Endothelial cell of umbilical vein (primary cell): ENCODE measurements around the gene GMEB2. TPM values are rescaled to one million over a fixed set of nuclear protein-coding genes. Genes with fewer than 3 reads are reported as not detected.
A peak's percentile ranks its signal among the peaks of the same experiment; 100 is the strongest.

Source experiments
- BruUV-seq: library from RNA; stranded (reverse); fragments of 400-500 nt; replicated peaks from 2 replicates; lab custom pipeline; 2021; lab: Mats Ljungman, UMichigan
- CTCF ChIA-PET: fragments of 300-600, 350-600 bp; sonication (Branson Sonifier 250); formaldehyde crosslinking; loops from one replicate; lab custom pipeline; 2021; ENCODE audit warnings: antibody characterized with exemption, inconsistent platforms; lab: Charles Lee
- POLR2A ChIA-PET: fragments of 300-600, 350-600 bp; sonication (Branson Sonifier 250); formaldehyde crosslinking; loops from one replicate; lab custom pipeline; 2021; ENCODE audit warnings: antibody characterized with exemption, inconsistent platforms; lab: Charles Lee
- DNase-seq: peaks from one replicate; pipeline ENCODE4 v3.0.0-alpha.2; 2011; ENCODE audit warnings: low read depth, low spot score
- FAIRE-seq: peaks from 2 replicates; lab custom pipeline; 2011; peaks lifted over from hg19 to GRCh38; lab: Jason Lieb, UNC
- H2AFZ ChIP-seq: 2 replicates; pipeline ENCODE4 v1.6.0; 2012; ENCODE audit warnings: low read depth, low read length, control low read depth, inconsistent platforms
- H3K27ac ChIP-seq: 2 replicates; pipeline ENCODE4 v1.5.1; 2011; ENCODE audit warnings: low read depth, mild to moderate bottlenecking, control low read depth, low read length, moderate library complexity; ENCODE audit not compliant: insufficient read depth
- H3K27me3 ChIP-seq, 2 experiments: 2 replicates each; pipeline versions ENCODE4 v1.6.0 to v1.6.1; 2011; ENCODE audit warnings: low read length in 2 of 2, mixed read lengths in 1 of 2; ENCODE audit not compliant: control insufficient read depth in 2 of 2, insufficient read depth in 2 of 2
- H3K36me3 ChIP-seq, 2 experiments: 2 replicates in 1 of 2; 3 replicates in 1 of 2; pipeline ENCODE4 v1.5.1; 2011; ENCODE audit warnings: low read length in 2 of 2, mild to moderate bottlenecking in 1 of 2, moderate library complexity in 1 of 2; ENCODE audit not compliant: control insufficient read depth in 2 of 2, insufficient read depth in 2 of 2; ENCODE audit errors: extremely low read depth in 1 of 2
- H3K4me1 ChIP-seq: 3 replicates; pipeline ENCODE4 v1.5.1; 2011; ENCODE audit warnings: mild to moderate bottlenecking, low read length; ENCODE audit not compliant: control insufficient read depth, insufficient read depth; ENCODE audit errors: extremely low read depth
- H3K4me2 ChIP-seq: 2 replicates; pipeline ENCODE4 v1.6.1; 2011; ENCODE audit warnings: low read length, control low read depth, mixed read lengths; ENCODE audit not compliant: insufficient read depth
- H3K4me3 ChIP-seq, 3 experiments: fragments of 200-600 bp in 1 of 3; sonication (generic), shearing (Covaris generic) in 1 of 3; replicated peaks in 1 of 3; 2 replicates each; pipeline ENCODE4 v1.5.1; 2011 to 2016; ENCODE audit warnings: control low read depth in 3 of 3, low read length in 3 of 3, mild to moderate bottlenecking in 2 of 3, inconsistent platforms in 1 of 3, low read depth in 1 of 3, moderate library complexity in 1 of 3; ENCODE audit not compliant: insufficient read depth in 1 of 3
- H3K79me2 ChIP-seq: 2 replicates; pipeline ENCODE4 v1.6.0; 2012; ENCODE audit warnings: low read length, inconsistent platforms; ENCODE audit not compliant: control insufficient read depth, insufficient read depth
- H3K9ac ChIP-seq: replicated peaks from 2 replicates; pipeline ENCODE3; 2011; ENCODE audit warnings: low read length, control low read depth; ENCODE audit not compliant: insufficient read depth; ENCODE audit errors: extremely low read depth
- H3K9me1 ChIP-seq: replicated peaks from 3 replicates; pipeline ENCODE4 v1.6.0; 2011; ENCODE audit warnings: mild to moderate bottlenecking, low read length; ENCODE audit not compliant: control insufficient read depth, insufficient read depth; ENCODE audit errors: extremely low read depth
- H3K9me3 ChIP-seq: replicated peaks from 2 replicates; pipeline ENCODE4 v1.5.1; 2012; ENCODE audit warnings: low read length, inconsistent platforms; ENCODE audit not compliant: control insufficient read depth, insufficient read depth
- H4K20me1 ChIP-seq: replicated peaks from 2 replicates; pipeline ENCODE3; 2011; ENCODE audit warnings: mild to moderate bottlenecking, low read length; ENCODE audit not compliant: control insufficient read depth, insufficient read depth; ENCODE audit errors: extremely low read depth
- FOS ChIP-seq: IDR thresholded peaks from 2 replicates; pipeline ENCODE4 v1.6.1; 2011; ENCODE audit warnings: mild to moderate bottlenecking, low read length, moderate library complexity, borderline replicate concordance; ENCODE audit not compliant: insufficient read depth
- GATA2 ChIP-seq: IDR thresholded peaks from 2 replicates; pipeline ENCODE4 v1.7.0; 2011; ENCODE audit warnings: low read depth, mild to moderate bottlenecking, moderate library complexity, mixed read lengths, low read length; ENCODE audit not compliant: insufficient read length, insufficient read depth
- JUN ChIP-seq: IDR thresholded peaks from 2 replicates; pipeline ENCODE4 v1.6.1; 2011; ENCODE audit warnings: borderline replicate concordance, low read depth; ENCODE audit not compliant: insufficient read length, insufficient read depth
- MYC ChIP-seq: IDR thresholded peaks from one replicate; pipeline ENCODE4 v1.6.1; 2011; ENCODE audit warnings: mild to moderate bottlenecking, low read depth, low read length
- dilution Hi-C: fragments of 300-500 bp; cut with MboI; formaldehyde crosslinking; loops from one replicate; pipeline ENCODE4 v1.15.0; 2019; ENCODE audit warnings: low sequenced_read_pairs; ENCODE audit not compliant: extremely low pct_ligation_motif_present
- intact Hi-C: fragments of 100-400 bp; cut with micrococcal nuclease; formaldehyde crosslinking; loops from one replicate; pipeline ENCODE4 v1.10.0; 2022
- polyA plus RNA-seq, 4 experiments: library from polyadenylated mRNA; depleted of rRNA in 3 of 4; stranded (reverse) in 3 of 4; unstranded in 1 of 4; fragments of >200 nt; gene quantifications; 2 replicates each; pipeline versions ENCODE4 v1.2.1 to v1.2.3, GENCODE V29; 2011 to 2012; ENCODE audit warnings: missing spikeins in 1 of 4
- total RNA-seq: library from RNA; stranded (reverse); gene quantifications from 2 replicates; pipeline ENCODE4 v1.2.3, GENCODE V29; 2021
- TF ChIP-seq, protein P1 (sequence below): IDR thresholded peaks from 2 replicates; pipeline ENCODE4 v1.6.1; 2011; ENCODE audit not compliant: insufficient read depth, insufficient read length
- TF ChIP-seq, protein P2 (sequence below), 2 donors: IDR thresholded peaks; 1 replicate in 1 of 2; 2 replicates in 1 of 2; pipeline ENCODE4 v1.5.1; 2011; ENCODE audit warnings: low read length in 2 of 2, mild to moderate bottlenecking in 2 of 2, moderate library complexity in 2 of 2, control low read depth in 1 of 2, inconsistent platforms in 1 of 2, low read depth in 1 of 2; ENCODE audit not compliant: insufficient read depth in 1 of 2; ENCODE audit errors: extremely low read depth in 1 of 2

The GMEB2 gene
- total and polyA plus RNA-seq, 2 donors (not counting 3 experiments of a cell fraction or from before 2014, with no cell fraction given) = 12.7 to 14.1 TPM

DNA sequence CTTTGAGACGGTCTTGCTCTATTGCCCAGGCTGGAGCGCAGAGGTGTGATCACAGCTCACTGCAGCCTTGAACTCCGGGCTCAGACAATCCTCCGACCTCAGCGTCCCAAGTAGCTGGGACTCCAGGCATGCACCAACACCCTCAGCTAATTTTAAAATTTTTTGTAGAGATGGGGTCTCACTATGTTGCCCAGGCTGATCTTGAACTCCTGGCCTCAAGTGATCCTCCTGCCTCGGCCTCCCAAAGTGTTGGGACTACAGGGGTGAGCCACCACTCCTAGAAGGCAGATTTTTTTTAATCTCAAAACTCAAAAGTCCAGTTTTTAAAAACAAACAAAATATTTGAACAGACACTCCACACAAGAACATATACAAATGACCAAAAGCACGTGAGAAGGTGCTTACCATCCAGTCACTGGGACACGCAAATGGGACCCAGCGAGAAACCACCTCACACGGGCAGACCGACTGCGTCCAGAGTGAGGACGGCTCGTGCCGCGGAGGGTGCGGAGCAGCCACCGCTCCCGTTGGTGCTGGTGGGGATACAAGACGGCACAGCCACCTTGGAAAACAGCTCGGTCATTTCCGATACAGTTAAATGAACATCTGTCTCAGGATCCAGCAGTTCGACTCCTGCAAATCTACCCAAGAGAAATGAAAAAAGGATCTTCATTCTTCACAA is 44.4 kb downstream of the GMEB2 start:
- TF ChIP-seq JUN = no peak
- TF ChIP-seq, protein P1, sequence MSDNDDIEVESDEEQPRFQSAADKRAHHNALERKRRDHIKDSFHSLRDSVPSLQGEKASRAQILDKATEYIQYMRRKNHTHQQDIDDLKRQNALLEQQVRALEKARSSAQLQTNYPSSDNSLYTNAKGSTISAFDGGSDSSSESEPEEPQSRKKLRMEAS = no peak
- TF ChIP-seq MYC = no peak
- TF ChIP-seq FOS = no peak
- TF ChIP-seq GATA2 = no peak
- Histone ChIP-seq H3K9me3 (no peaks in the 10 kb centered on the region), H3K79me2 (no peaks in the 10 kb centered on the region), H2AFZ (no peak overlapping the region), H3K27me3 (no peaks in the 10 kb centered on the region), H3K36me3 (no peaks in the 10 kb centered on the region), H3K9me1 (no peaks in the 10 kb centered on the region), H3K4me1 (no peaks in the 10 kb centered on the region), H4K20me1 (no peaks in the 10 kb centered on the region), H3K27ac (no peak overlapping the region), H3K9ac (no peak overlapping the region), H3K4me3 (no peak overlapping the region), H3K4me2 (no peak overlapping the region)
- intact Hi-C loops (no loop called here), dilution Hi-C loops (no loop called here)
- BruUV-seq = no TSS peak
- DNase-seq (no peak), FAIRE-seq (no peak)
- ChIA-PET POLR2A (no interaction called here), CTCF (interaction anchor here (0.7 to 2.1 kb wide), 4 partner anchors 9 to 391 kb away, joined by 3 to 6 read pairs (median 3); partner anchors contain the start of gene HELZ2)

DNA sequence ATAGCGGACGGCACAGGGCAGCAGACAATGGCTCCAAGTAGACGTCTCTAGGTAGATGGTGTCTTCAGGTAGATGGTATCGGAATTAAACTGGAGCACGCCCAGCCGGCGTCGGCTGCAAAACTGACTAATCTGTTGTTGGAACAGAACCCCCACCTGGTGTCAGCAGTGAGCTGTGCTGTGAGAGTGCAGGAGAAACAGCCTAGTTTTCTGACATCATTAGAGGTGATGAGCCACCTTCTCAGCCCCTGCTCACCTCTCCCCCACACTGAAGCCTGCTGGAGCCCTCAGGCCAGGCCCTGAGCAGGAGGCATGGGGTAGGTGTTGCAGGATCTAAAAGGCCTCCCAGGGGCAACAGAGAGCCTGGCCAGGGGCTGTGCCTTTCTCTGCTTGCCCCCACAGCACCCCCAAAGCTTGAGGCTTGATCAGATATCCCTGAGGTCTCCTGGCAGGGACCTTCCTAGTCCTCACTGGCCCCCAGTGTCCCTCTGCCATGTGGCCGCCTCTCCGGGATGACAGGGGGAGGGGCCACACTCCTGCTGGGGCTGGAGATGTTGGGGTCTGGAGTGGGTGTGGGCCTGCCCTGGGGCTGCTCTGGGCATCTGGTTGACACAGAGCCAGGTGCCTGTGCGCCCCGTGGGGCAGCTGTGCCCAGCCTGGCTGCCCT is 46.0 kb downstream of the GMEB2 start:
- Histone ChIP-seq H3K4me3 (no peak overlapping the region), H4K20me1 (no peaks in the 10 kb centered on the region), H3K27ac (no peak overlapping the region), H3K4me2 (no peak overlapping the region), H3K79me2 (no peaks in the 10 kb centered on the region), H3K36me3 (no peaks in the 10 kb centered on the region), H3K4me1 (no peaks in the 10 kb centered on the region), H3K9me3 (no peaks in the 10 kb centered on the region), H3K9ac (no peak overlapping the region), H3K9me1 (no peaks in the 10 kb centered on the region), H3K27me3 (no peaks in the 10 kb centered on the region), H2AFZ (no peak overlapping the region)
- DNase-seq = peak; percentile 28
- ChIA-PET POLR2A (no interaction called here), CTCF (interaction anchor here (0.7 to 1.8 kb wide), 7 partner anchors 13 to 300 kb away, joined by 3 to 6 read pairs (median 3); no protein-coding TSS in a partner anchor)
- FAIRE-seq = no peak
- dilution Hi-C loops = no loop called here
- intact Hi-C loops = no loop called here
- TF ChIP-seq JUN = no peak
- TF ChIP-seq, protein P2, sequence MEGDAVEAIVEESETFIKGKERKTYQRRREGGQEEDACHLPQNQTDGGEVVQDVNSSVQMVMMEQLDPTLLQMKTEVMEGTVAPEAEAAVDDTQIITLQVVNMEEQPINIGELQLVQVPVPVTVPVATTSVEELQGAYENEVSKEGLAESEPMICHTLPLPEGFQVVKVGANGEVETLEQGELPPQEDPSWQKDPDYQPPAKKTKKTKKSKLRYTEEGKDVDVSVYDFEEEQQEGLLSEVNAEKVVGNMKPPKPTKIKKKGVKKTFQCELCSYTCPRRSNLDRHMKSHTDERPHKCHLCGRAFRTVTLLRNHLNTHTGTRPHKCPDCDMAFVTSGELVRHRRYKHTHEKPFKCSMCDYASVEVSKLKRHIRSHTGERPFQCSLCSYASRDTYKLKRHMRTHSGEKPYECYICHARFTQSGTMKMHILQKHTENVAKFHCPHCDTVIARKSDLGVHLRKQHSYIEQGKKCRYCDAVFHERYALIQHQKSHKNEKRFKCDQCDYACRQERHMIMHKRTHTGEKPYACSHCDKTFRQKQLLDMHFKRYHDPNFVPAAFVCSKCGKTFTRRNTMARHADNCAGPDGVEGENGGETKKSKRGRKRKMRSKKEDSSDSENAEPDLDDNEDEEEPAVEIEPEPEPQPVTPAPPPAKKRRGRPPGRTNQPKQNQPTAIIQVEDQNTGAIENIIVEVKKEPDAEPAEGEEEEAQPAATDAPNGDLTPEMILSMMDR (IDR thresholded peaks at IDR 0.05; ENCODE audit: extremely low read depth in 1 of 2, insufficient read depth in 1 of 2, low read depth in 1 of 2, low read length in 2 of 2) = peak in 1 of 2 donors; percentile 34
- BruUV-seq = no TSS peak
